B cell (primary cell): ENCODE measurements around the gene MZF1. TPM values are rescaled to one million over a fixed set of nuclear protein-coding genes. Genes with fewer than 3 reads are reported as not detected.
A peak's percentile ranks its signal among the peaks of the same experiment; 100 is the strongest.

Source experiments
- ATAC-seq: fragments of 200-7000 bp; cut with Tn5 transposase; one replicate; pipeline ENCODE4 v1.10.0; 2021; ENCODE audit warnings: low read depth, mild to moderate bottlenecking, moderate number of reproducible peaks, moderate library complexity
- CTCF ChIA-PET: fragments of 350-600 bp; sonication (Branson Sonifier 250); formaldehyde crosslinking; loops from one replicate; lab custom pipeline; 2021; ENCODE audit warnings: antibody characterized with exemption, inconsistent platforms; lab: Charles Lee
- POLR2A ChIA-PET: fragments of 350-600 bp; sonication (Branson Sonifier 250); formaldehyde crosslinking; loops from one replicate; lab custom pipeline; 2021; ENCODE audit warnings: antibody characterized with exemption; lab: Charles Lee
- DNase-seq: peaks from one replicate; pipeline ENCODE4 v3.0.0; 2013
- H2AFZ ChIP-seq: 2 replicates; pipeline ENCODE4 v1.6.1; 2012; ENCODE audit warnings: mild to moderate bottlenecking, low read depth, low read length; ENCODE audit not compliant: insufficient read depth, poor library complexity, severe bottlenecking
- H3K27ac ChIP-seq, 2 donors: 1 replicate in 1 of 2; 2 replicates in 1 of 2; pipeline ENCODE4 v1.5.1; 2012 to 2013; ENCODE audit warnings: low read length in 2 of 2, mild to moderate bottlenecking in 2 of 2, moderate library complexity in 1 of 2
- H3K27me3 ChIP-seq, 4 experiments: fragments of 200-600 bp in 1 of 4; sonication (generic) in 1 of 4; replicated peaks in 1 of 4; 1 replicate in 2 of 4; 2 replicates in 2 of 4; pipeline versions ENCODE4 v1.6.1 to v1.7.0; 2013 to 2016; ENCODE audit warnings: low read length in 3 of 4, mild to moderate bottlenecking in 2 of 4, mixed read lengths in 1 of 4, moderate library complexity in 1 of 4; ENCODE audit not compliant: insufficient read depth in 4 of 4, control insufficient read depth in 3 of 4; ENCODE audit errors: control extremely low read depth in 1 of 4
- H3K36me3 ChIP-seq, 2 experiments: replicated peaks in 1 of 2; 1 replicate in 1 of 2; 2 replicates in 1 of 2; pipeline versions ENCODE4 v1.6.1 to v1.7.1; 2013; ENCODE audit warnings: low read length in 1 of 2; ENCODE audit not compliant: insufficient read depth in 2 of 2, control insufficient read depth in 1 of 2; ENCODE audit errors: control extremely low read depth in 1 of 2, extremely low read depth in 1 of 2
- H3K4me1 ChIP-seq, 2 donors: fragments of 200-600 bp in 1 of 2; sonication (generic) in 1 of 2; 1 replicate in 1 of 2; 2 replicates in 1 of 2; pipeline versions ENCODE4 v1.5.1 to v1.6.1; 2013 to 2017; ENCODE audit warnings: low read length in 2 of 2; ENCODE audit not compliant: control insufficient read depth in 2 of 2, insufficient read depth in 2 of 2
- H3K4me2 ChIP-seq: replicated peaks from 2 replicates; pipeline ENCODE3; 2012; ENCODE audit warnings: mild to moderate bottlenecking, low read depth, low read length; ENCODE audit not compliant: poor library complexity, severe bottlenecking
- H3K4me3 ChIP-seq, 5 experiments: fragments of 200-600 bp in 1 of 5; sonication (generic) in 1 of 5; 1 replicate in 3 of 5; 2 replicates in 2 of 5; pipeline versions ENCODE4 v1.5.1 to v1.7.0; 2011 to 2016; ENCODE audit warnings: low read length in 4 of 5, mild to moderate bottlenecking in 4 of 5, low read depth in 2 of 5, control low read depth in 1 of 5, moderate library complexity in 1 of 5; ENCODE audit not compliant: insufficient read depth in 1 of 5; ENCODE audit errors: control extremely low read depth in 1 of 5, extremely low read depth in 1 of 5
- H3K79me2 ChIP-seq: fragments of 200-600 bp; sonication (generic); one replicate; pipeline ENCODE4 v1.6.0; 2016; ENCODE audit warnings: low read length; ENCODE audit not compliant: control insufficient read depth, insufficient read depth
- H3K9ac ChIP-seq: fragments of 200-600 bp; sonication (generic); 2 replicates; pipeline ENCODE4 v1.6.1; 2017; ENCODE audit warnings: mild to moderate bottlenecking, low read length, moderate library complexity
- H3K9me3 ChIP-seq, 3 donors: one replicate each; pipeline versions ENCODE4 v1.6.1 to v1.7.1; 2013; ENCODE audit warnings: low read length in 2 of 3; ENCODE audit not compliant: control insufficient read depth in 2 of 3, insufficient read depth in 1 of 3; ENCODE audit errors: control extremely low read depth in 1 of 3
- H4K20me1 ChIP-seq: 2 replicates; pipeline ENCODE4 v1.6.0; 2012; ENCODE audit warnings: mild to moderate bottlenecking, low read length; ENCODE audit not compliant: insufficient read depth, control insufficient read depth, poor library complexity, severe bottlenecking
- H3K27ac Mint-ChIP-seq: one replicate; pipeline ENCODE4 v1.8.0; 2021; ENCODE audit warnings: mixed read lengths
- H3K27me3 Mint-ChIP-seq: one replicate; pipeline ENCODE4 v1.8.0; 2021; ENCODE audit warnings: mixed read lengths
- H3K4me1 Mint-ChIP-seq: one replicate; pipeline ENCODE4 v1.8.0; 2021; ENCODE audit warnings: mixed read lengths
- H3K4me3 Mint-ChIP-seq: one replicate; pipeline ENCODE4 v1.8.0; 2021; ENCODE audit warnings: mixed read lengths
- H3K9me3 Mint-ChIP-seq: one replicate; pipeline ENCODE4 v1.8.0; 2022; ENCODE audit warnings: mixed read lengths; ENCODE audit not compliant: insufficient read depth
- EZH2 ChIP-seq: IDR thresholded peaks from 2 replicates; pipeline ENCODE4 v1.6.1; 2012; ENCODE audit warnings: borderline replicate concordance, low read depth, mild to moderate bottlenecking, moderate library complexity, low read length; ENCODE audit not compliant: insufficient read depth, poor library complexity, severe bottlenecking
- WGBS: methylation state at CpG from one replicate; pipeline ENCODE4 v1.1.5; 2013; ENCODE audit warnings: missing lambda C conversion rate; ENCODE audit not compliant: insufficient coverage; 5-methylcytosine and 5-hydroxymethylcytosine counted together
- intact Hi-C: fragments of 100-400 bp; cut with micrococcal nuclease; formaldehyde crosslinking; loops from one replicate; pipeline ENCODE4 v1.10.0; 2022
- polyA plus RNA-seq: library from polyadenylated mRNA; depleted of rRNA; stranded (reverse); fragments of >200 nt; gene quantifications from 2 replicates; pipeline ENCODE4 v1.2.3, GENCODE V29; 2012
- total RNA-seq, 2 donors: library from RNA; stranded (reverse); fragments of 120-200 nt in 1 of 2; gene quantifications; 1 replicate in 1 of 2; 2 replicates in 1 of 2; pipeline versions ENCODE4 v1.2.3 to v1.2.4, GENCODE V29; 2013 to 2022
- TF ChIP-seq, protein P1 (sequence below): fragments of 200-600 bp; IDR thresholded peaks from one replicate; pipeline ENCODE4 v1.8.0; 2022; ENCODE audit warnings: antibody characterized with exemption, mild to moderate bottlenecking

MZF1 gene
- total and polyA plus RNA-seq, 2 donors (not counting 1 experiment from before 2014, with no cell fraction given), result 79.4 to 95.8 TPM

DNA sequence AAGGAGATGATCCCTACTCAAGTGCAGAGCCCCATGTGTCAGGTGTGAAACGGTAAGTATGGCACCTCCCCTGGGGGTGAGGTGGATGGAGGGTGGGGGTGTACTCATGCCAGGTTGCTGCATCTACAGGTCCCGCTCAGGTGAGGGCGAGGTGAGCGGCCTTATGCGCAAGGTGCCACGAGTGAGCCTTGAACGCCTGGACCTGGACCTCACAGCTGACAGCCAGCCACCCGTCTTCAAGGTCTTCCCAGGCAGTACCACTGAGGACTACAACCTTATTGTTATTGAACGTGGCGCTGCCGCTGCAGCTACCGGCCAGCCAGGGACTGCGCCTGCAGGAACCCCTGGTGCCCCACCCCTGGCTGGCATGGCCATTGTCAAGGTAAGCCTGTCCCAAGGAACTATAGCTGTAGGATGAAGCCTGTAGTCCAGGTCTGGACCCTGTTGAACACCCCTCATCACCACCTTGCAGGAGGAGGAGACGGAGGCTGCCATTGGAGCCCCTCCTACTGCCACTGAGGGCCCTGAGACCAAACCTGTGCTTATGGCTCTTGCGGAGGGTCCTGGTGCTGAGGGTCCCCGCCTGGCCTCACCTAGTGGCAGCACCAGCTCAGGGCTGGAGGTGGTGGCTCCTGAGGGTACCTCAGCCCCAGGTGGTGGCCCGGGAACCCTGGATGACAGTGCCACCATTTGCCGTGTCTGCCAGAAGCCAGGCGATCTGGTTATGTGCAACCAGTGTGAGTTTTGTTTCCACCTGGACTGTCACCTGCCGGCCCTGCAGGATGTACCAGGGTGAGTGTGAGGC is 24.1 kb downstream of the MZF1 start:
- intact Hi-C loops, result no loop called here
- H3K27me3 ChIP-seq, result no peaks in the 10 kb centered on the region
- H3K4me3 ChIP-seq, result no peak overlapping the region
- no peak overlapping the region for H3K4me2 ChIP-seq
- no peak for TF ChIP-seq EZH2
- TF ChIP-seq, protein P1, sequence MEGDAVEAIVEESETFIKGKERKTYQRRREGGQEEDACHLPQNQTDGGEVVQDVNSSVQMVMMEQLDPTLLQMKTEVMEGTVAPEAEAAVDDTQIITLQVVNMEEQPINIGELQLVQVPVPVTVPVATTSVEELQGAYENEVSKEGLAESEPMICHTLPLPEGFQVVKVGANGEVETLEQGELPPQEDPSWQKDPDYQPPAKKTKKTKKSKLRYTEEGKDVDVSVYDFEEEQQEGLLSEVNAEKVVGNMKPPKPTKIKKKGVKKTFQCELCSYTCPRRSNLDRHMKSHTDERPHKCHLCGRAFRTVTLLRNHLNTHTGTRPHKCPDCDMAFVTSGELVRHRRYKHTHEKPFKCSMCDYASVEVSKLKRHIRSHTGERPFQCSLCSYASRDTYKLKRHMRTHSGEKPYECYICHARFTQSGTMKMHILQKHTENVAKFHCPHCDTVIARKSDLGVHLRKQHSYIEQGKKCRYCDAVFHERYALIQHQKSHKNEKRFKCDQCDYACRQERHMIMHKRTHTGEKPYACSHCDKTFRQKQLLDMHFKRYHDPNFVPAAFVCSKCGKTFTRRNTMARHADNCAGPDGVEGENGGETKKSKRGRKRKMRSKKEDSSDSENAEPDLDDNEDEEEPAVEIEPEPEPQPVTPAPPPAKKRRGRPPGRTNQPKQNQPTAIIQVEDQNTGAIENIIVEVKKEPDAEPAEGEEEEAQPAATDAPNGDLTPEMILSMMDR, result no peak
- peaks cover 70% of the 10 kb centered on the region for H4K20me1 ChIP-seq
- no peak overlapping the region for H3K4me3 Mint-ChIP-seq
- ATAC-seq (no peak), DNase-seq (peak; percentile 30)
- peaks cover 1 to 73% of the 10 kb centered on the region in 2 experiments for H3K36me3 ChIP-seq
- 94% methylated on average over 20 of the region's 20 CpGs for WGBS
- peaks cover 33% of the 10 kb centered on the region for H3K4me1 Mint-ChIP-seq
- ChIA-PET CTCF (interaction anchor here (1.1 kb wide), 1 partner anchor 29 kb away, joined by 3 read pairs; no protein-coding TSS in a partner anchor), POLR2A (no interaction called here)
- no peak overlapping the region for H3K27ac ChIP-seq
- H3K79me2 ChIP-seq, result peaks cover 55% of the 10 kb centered on the region
- no peaks in the 10 kb centered on the region for H3K27me3 Mint-ChIP-seq
- no peak overlapping the region for H3K27ac Mint-ChIP-seq
- no peaks in the 10 kb centered on the region for H3K9me3 ChIP-seq
- no peak overlapping the region for H2AFZ ChIP-seq
- no peaks in the 10 kb centered on the region for H3K9me3 Mint-ChIP-seq
- peaks cover 22 to 32% of the 10 kb centered on the region in 2 donors for H3K4me1 ChIP-seq
- no peak overlapping the region for H3K9ac ChIP-seq
